AG10803 (cell line): ENCODE results near the gene PCSK2.
A peak's percentile ranks its signal among the peaks of the same experiment; 100 is the strongest.

Experiments used
- DNase-seq: peaks from one replicate; pipeline ENCODE4 v3.0.0; 2010; ENCODE audit warnings: low read depth
- H3K4me3 ChIP-seq: 2 replicates; pipeline ENCODE4 v1.5.1; 2011; ENCODE audit warnings: mild to moderate bottlenecking, low read length, control low read depth
- CTCF ChIP-seq: conservative IDR thresholded peaks from 2 replicates; pipeline ENCODE4 v1.5.1; 2011; ENCODE audit warnings: mild to moderate bottlenecking, low read length, control low read depth, inconsistent platforms

The PCSK2 gene

GRCh38 chr20:17345321-17345720, 118.5 kb downstream of the PCSK2 start:
- peak; percentile 80 for DNase-seq
- no peak overlapping the region for H3K4me3 ChIP-seq
- TF ChIP-seq CTCF, result no peak

DNA sequence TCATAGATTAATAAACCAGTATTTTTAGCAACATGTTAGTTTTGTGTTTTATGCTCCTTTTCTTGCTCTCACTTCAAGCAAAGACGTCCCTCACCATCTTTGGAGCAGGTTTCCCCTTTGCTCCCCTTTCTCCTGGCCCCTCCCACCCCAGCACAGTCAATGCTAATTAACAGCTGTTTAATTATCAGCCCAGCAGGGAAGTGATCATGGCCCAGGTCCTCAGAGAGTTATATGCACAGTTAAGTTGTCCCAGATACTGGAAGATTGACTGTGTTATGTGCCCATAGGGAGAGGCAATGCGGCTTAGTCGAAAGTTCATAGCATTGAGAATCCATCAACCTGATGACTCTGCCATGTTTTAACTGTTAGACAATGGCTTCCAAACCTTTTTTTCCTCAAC, 123.5 kb downstream of the PCSK2 start:
- H3K4me3 ChIP-seq, result no peak overlapping the region
- DNase-seq, result no peak
- TF ChIP-seq CTCF, result no peak

DNA sequence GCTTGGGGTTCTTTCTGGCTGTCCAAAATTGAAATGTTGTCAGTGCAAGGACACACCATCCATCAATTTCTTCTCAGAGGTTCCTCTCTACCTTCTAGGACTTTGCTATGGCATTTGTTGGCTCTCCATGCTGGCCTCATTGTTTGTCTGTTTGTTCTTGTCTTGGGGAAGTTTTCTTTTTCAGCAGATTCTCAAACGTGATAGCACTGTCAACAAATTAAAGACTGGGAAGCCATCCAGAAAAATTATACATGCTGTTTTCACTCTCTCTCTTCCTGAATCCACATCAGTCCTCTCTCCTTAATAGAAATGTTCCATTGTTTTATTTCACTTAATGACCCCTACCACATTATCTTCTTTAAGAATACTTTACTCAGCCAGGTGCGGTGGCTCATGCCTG, 130.4 kb downstream of the PCSK2 start:
- TF ChIP-seq CTCF, result no peak
- DNase-seq, result no peak
- H3K4me3 ChIP-seq, result no peak overlapping the region

DNA sequence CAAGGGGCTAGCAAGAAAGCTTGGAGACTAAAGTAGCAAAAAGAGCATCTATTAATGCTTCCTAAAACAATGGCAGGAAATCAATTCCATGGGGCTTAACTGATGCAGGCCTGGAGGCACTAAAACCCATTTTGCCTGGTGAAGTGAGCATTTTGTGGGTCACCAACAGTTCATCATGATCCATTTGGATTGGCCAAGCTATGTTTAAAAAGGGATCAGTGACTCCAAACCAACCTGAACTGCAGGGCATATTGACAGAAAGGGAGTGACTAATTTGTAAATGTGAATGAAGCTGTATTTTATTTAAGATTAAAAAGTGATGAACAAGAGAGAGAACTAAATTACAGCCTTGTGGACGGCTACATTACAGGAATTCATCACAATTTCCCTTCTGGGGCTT, 132.0 kb downstream of the PCSK2 start:
- TF ChIP-seq CTCF, result no peak
- no peak for DNase-seq

GRCh38 chr20:17364681-17365080, 137.8 kb downstream of the PCSK2 start:
- no peak overlapping the region for H3K4me3 ChIP-seq
- TF ChIP-seq CTCF, result no peak
- no peak for DNase-seq

More for the DNA sequence above, 132.0 kb downstream of the PCSK2 start:
- H3K4me3 ChIP-seq, result no peak overlapping the region

DNA sequence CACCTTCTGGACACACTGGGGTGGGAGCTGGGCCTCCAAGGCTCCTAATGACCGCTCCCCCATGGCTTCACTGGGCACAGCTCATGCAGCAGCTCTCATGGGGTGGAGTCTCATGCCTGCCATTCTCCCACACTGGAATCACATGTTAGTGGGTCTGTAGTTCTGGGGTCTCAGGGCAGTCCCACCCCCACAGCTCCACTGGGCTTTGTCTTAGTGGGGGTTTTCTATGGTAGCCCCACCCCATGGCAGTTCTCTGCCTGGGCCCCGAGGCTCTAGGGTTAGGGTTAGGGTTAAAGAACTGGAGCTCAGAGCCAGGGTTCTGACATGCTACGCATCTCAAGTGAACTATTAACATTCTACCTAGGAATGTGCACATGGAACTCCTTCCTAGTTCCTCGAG, 139.0 kb downstream of the PCSK2 start:
- H3K4me3 ChIP-seq, result no peak overlapping the region
- no peak for DNase-seq
- TF ChIP-seq CTCF, result no peak

DNA sequence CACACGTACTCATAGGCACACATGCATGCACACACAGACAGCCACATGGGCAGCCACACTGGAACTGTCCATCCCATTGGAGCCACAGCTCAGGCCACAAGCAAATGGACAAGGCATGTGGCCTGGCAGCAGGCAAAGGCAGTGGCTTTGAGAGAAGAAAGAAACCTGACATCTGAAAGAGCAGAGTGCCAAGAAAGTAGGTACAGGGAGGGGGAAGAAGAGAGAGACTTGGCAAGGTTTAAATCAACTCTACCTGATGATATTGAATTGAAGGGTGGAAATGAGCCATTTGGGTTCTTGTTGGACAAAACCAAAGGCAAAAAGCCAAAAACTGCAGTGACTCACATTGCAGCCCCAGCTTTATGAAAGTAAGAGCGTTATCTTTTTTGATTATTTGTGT, 142.7 kb downstream of the PCSK2 start:
- no peak for DNase-seq
- no peak for TF ChIP-seq CTCF
- no peak overlapping the region for H3K4me3 ChIP-seq
